ENCODE data around the gene COG5.
A peak's percentile ranks its signal among the peaks of the same experiment; 100 is the strongest.

Gene COG5

DNA sequence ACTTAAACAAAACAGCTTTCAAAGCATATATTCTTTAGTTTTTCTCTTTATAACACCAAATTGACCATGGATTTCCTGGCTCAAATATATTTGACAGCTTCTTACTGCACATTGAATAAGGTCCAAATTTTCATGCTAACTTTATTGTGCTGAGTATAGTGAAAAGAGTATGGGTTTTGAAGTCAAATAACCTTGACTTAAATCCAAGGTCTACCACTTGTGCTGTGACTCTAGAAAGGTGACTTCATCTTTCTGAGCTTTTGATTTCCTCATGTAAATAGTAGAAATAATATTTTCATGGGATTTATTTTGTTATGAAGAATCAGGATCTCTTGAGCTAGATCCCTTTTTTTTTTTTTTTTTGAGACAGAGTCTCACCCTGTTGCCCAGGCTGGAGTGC is 233.2 kb downstream of the COG5 start:
- no peak for DNase-seq (ENCODE audit: low read depth)

DNA sequence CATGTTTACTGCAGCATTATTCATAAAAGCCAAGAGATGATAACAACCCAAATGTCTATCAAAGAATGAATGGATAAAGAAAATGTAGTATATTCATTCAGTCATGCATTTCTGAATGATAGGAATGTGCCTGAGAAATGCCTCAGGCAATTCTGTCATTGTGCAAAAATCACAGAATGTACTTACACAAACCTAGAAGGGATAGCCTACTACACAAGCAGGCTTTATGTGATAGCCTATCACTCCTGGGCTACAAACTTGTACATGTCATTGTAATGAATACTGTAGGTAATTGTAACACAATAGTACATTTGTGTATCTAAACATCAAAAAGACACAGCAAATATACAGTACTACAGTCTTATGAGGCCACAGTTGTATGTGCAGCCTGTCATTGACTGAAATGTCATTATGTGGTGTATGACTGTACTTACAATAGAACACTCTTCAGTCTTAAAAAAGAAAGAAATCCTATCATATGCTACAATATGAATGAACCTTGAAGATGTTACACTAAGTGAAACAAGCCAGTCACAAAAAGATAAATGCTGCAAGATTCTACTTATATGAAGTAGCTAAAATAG is 235.6 kb downstream of the COG5 start:
- no peak for DNase-seq (ENCODE audit: low read depth)

DNA sequence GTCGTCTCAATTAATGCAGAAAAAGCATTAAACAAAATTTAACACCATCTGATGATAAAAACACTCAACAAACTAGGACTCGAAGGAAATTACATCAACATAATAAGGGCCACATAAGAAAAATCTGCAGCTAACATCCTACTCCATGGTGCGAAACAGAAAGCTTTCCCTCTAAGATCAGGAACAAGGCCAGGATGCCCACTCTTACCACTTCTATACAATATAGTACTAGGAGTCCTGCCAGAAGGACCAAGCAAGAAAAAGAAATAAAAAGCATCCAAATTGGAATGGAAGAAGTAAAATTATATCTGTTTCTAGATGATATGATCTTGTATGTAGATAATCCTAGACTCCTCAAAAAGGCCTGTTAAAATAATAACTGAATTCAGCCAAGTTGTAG is 237.7 kb downstream of the COG5 start:
- no peak for DNase-seq (ENCODE audit: low read depth)

DNA sequence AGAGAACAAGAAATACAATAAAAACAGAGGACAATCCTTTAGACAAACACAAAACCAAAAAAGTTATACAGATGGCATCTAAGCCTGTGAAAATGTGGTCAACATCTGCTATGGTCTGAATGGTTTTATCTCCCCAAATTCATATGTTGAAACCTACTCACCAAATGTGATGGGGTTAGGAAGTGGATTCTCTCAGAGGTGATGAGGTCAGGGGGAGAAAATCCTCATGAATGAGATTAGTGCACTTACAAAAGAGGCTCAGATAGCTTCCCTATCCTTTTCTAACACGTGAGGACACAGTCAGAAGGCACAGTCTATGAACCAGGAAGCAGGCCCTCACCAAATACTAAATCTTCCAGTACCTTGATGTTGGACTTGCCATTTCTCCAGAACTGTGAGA is 241.7 kb downstream of the COG5 start:
- DNase-seq (ENCODE audit: low read depth): no peak

DNA sequence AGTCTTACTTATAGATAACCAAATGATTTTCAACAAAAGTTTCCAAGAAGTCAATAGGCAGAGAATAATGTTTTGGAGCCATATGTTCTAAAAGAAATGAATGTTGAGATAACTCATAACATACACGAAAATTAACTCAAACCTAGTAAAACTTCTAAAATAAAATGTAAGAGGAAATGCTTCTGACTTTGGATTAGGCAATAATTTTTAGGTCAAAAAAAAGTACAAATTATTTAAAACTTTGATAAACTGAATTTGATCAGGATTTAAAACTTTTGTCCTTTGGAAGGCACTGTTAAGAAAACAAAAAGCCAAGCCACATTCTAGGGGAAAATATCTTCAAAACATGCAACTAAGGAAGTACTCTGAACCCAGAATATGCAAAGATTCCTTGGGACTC is 242.1 kb downstream of the COG5 start:
- no peak for DNase-seq (ENCODE audit: low read depth)

DNA sequence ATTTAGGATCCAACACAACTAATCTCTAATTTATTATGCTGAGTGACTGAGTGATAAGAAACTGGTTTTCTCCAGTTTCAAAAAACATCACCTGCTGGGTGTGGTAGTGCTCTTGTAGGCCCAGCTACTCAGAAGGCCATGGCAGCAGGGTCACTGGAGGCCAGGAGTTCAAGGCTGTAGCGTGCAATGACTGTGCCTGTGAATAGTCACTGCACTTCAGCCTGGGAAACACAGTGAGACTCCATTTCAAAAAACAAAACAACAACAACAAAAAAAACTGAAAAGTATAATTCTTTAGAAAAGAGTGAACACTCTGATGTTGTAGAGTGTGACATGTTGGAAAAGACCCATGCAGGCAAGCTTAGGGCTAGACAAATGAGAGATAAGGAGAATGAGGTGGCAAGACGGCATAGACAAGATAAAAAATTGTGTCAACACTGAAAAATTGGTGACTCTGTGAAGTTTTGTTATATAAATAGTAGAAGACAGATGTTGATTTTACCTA is 243.9 kb downstream of the COG5 start:
- DNase-seq (ENCODE audit: low read depth): no peak

DNA sequence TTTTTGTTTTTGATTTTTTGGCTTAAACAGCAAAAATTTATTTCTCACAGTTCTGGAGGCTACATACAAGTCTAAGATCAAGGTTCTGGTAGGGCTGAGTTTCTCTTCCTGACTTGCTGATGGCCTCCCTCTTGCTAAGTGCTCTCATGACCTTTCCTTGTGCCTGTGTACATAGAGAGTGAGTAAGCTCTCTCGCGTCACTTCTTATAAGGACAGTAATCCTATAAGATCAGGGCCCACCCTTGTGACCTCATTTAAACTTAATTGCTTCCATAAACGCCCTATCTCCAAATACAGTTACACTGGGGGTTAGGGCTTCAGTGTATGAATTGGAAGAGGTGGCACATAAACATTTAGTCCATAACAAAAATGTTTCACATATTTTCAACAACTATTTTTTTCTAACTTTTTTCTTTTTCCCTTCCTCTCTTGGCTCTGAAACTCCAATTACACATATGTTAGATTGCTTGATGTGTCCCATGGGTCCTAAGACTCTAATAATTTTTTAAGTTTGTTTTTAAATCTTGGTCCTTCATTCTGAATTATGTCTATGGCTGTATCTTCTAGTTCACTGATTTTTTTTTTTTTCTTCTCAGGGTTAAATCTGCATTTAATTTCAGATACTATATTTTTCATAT is 245.1 kb downstream of the COG5 start:
- peak; percentile 10 for DNase-seq (ENCODE audit: low read depth)

DNA sequence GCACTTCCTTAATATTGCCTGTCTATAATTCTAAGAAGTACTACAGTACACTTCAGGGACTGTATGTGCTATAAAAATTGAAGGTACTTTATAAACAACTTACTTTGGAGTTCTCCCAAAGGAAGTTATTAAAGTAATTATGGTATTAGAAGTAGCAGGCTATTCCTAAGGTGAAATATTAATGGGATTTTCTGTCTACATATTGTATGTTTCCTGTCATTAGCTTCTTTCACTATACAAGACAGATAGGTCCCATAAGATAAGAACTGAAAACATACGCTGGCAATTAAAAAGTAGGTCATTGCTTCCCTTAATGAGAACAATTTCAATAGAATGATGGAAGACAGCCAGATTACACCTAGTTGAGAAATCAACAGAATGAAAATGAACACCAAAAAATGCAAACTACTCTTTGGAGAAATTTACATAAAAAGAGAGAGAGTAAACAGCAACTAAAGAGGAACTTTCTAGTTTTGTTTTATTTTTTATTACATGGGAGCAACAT is 248.0 kb downstream of the COG5 start:
- DNase-seq (ENCODE audit: low read depth): no peak

DNA sequence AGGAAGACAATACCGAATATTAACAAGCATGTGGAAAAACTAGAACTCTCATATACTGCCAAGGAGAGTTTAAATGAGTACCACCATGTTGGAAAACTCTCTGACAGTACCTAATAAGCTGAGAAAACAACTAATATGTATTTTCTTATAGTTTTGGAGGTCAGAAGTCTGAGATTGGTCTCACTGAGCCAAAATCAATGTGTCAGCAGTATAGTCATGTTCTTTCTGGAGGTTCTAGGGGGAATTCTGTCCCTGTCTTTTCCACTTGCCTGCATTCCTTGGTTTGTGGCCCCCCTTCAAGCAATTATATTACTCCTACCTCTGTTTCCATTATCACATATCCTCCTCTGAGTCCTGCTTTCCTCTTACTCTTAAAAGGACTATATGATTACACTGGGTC is 250.4 kb downstream of the COG5 start:
- DNase-seq (ENCODE audit: low read depth): no peak

DNA sequence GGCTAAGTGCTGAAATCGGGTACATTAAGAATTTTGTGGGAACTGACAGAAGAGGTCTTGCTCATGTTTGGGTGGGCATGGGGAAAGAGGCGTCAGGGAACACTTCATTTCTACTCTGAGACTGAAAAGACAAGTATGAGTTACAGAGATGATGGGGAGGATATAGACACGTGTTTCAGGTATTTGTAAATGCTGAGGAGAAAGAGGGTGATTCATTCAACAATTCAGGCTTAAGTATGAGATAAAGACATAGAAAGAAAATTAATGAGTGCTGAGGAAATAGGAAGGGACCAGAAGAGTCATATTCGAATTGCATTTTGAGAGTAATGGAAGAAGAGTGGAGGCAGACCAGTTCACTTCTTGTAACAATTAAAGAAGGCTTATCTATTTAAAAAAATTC is 251.3 kb downstream of the COG5 start:
- no peak for DNase-seq (ENCODE audit: low read depth)

DNA sequence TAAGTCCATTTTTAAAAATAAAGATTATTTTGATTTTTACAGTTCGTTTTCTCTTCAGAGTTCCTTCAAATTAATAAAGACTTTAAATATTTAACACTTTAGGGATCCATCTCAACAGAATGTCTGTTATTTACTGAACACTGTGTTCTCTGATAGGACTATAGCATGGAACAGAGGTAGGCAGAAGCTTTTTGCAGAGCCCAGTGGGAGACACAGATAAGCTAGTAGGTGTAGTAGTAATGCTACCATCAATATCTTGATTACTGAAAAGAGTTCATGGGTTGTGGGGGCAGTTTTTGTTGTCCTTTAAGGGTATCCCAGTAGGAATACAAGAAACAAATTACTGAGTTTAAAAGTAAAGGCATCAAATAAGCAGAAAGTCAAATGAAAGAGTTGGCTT is 254.4 kb downstream of the COG5 start:
- no peak for DNase-seq (ENCODE audit: low read depth)

DNA sequence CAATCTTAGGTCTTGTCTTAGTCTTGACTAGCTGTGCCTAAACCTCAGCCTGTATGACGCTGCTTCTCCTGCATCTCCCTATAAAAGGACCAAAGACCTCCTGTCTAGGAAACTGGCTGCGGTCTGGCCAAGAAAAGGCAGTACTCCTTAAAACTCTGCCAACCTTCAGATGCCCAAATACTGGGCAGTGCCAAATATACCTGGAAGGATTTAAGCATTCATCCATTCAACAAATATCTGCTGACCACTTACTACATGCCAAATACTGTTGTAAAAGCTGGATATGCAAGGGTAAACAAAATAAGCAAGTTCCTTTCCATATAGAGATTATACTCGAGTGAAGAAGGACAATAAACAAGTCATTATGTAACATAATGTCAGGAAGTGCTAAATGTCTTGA is 259.1 kb downstream of the COG5 start:
- no peak for DNase-seq (ENCODE audit: low read depth)

DNA sequence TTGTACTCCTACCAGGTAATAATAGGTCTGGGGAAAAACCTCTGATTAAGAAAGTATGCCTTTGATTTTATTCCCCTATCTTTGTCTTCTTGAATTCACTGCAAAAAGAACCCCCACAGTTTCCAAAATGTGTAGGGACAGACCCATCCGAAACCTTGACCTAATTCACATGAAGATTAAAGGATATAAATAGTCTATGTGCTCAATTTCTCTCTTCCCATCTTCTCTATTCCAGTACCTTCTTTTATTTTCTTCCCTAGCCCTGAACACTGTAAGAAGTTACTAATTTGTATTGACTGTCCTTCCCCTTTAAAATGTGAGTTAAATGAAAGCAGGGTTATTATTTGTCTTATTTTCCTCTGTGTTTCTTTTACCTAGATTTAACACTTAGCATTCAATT is 259.7 kb downstream of the COG5 start:
- DNase-seq (ENCODE audit: low read depth): no peak

DNA sequence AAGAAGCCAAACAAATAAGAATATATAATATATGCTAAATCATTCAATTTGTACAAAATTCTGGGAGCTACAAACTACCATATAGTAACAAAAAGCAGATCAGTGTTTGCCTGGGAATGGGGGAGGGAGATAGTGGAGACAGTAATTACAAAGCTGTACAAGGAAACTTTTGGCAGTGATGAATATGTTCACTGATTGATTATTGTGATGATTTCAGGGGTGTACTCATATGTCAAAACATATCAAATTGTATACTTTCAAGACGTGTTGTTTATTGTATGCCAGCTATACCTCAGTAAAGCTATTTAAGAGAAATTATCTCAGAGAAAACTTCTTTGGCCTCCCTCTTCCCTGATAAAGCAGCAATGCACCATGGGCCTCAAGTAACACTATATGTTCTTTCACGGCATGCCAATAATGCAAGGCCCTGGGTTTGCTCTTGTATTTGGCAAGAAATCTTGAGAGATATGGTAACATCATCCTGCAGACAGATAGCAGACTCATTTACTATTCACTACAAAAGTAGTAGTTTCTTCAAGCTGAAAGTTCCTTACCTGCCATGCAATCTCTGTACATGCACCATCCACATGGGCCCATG is 261.4 kb downstream of the COG5 start:
- no peak for DNase-seq (ENCODE audit: low read depth)

DNA sequence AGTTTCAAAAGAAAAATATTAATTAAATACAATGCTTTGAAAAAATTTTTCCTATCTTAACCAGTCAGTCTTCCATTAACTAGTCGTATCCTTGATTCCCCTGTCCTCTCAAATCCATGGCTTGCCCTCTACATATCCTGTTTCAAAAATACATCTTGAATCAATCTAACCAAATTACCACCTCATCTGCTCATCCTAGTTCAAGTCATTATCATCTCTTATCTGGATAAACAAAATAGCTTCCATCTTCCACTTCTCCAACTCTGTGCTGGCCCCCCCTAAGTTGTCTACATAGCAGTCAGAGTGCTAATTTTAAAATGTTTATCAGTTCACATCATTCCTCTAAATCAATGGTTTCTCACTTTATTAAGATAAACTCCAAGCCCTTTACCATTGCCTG is 269.5 kb downstream of the COG5 start:
- DNase-seq (ENCODE audit: low read depth): no peak

DNA sequence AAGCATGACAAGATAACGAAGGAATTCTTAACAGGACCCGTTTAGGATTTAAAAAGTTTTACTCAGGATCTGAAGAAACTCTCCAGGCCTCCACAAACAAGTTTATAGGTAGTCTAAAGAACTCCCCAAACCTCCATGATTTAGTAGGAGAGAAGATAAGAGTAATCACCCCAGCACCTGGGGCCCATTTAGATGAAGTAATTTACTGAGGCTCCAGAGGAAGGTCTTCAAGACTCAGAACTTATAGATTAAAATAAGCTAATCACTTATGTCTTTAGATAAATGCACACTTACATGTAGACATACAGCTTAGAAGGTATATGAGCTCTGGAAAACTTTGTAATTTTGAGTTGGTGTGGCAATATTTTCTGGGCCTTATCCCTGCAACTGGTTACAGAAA is 271.1 kb downstream of the COG5 start:
- no peak for DNase-seq (ENCODE audit: low read depth)

DNA sequence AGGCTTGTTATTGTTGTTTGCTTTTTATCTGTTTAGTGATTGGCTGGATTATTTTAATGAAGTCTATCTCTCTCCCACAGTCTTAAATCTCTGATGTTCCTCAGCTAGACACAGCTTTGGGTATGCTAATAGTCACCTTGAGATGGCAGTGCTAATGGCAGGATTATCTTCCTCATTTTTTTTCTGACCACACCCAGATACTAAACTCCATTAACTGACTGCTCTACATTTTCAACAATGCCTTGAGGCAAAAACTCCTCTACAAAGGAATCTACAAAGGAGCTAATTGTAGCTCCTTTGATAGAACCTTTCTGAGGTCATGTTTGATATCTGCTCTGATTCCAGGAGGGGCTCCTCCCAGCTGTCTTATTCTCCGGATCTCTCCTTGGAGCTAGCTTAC is 272.3 kb downstream of the COG5 start:
- no peak for DNase-seq (ENCODE audit: low read depth)

DNA sequence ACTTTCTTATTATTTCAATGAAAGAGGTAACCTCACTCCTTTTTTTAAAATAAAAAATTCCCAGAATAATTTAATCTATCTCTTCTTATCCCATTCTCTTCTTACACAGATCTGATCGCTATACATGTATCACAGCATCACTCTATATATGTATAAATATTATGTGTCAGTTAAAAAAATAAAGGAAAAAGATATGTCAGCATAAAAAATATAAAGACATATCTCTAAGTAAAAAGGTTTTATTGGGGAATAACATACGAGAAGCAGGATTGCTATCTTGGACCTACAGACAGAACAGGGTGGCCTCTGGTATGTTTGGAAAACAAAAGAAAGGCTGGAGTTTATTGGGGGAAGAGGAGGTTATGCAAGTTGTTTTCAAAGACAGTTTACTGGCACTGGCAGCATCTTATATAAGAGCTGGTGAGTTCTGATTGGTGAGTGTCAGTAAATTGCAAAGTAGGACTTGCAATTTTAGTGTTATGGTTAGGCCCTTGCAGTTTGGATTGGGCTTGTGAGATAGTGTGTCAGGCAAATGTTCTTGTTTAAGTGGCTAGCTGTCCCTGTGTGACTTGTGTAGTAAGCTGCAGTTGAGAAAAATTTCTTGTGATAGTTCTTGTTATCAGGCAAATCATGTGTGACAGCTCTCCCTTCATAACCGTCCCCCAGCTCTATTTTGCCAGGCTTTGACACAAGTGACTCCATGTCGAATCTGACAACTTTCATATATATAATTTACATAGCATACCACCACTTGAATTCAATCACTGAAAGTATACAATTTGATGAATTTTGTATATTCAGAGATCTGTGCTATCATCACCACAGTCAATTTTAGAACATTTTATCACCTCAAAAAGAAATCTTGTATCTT is 276.7 kb downstream of the COG5 start:
- no peak for DNase-seq (ENCODE audit: low read depth)

DNA sequence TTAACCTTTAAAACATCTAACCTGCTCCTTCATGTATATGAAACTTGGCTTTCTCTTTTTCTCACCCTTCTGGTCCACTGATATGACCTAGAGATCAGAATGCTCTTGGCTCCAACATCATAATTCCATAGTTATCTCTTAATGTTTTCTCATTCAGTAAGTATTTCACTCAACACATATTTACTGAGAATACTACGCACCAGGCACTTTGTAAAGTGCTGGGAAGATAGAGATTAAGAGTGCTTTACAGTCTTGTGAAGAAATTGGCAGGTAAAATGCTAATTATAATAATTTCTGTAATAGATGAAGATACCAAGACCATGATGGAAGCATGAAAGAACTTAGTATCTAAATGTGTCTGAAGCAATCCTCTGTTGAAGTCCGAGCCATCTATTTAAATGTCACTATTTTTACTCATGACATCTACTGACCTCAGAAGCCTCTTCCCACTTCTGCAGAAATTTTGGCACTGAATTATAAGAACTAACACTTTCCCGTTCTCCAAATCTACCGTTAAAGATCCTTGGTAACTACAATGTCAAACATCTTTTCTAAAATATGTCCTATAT is 278.7 kb downstream of the COG5 start:
- DNase-seq (ENCODE audit: low read depth): no peak

DNA sequence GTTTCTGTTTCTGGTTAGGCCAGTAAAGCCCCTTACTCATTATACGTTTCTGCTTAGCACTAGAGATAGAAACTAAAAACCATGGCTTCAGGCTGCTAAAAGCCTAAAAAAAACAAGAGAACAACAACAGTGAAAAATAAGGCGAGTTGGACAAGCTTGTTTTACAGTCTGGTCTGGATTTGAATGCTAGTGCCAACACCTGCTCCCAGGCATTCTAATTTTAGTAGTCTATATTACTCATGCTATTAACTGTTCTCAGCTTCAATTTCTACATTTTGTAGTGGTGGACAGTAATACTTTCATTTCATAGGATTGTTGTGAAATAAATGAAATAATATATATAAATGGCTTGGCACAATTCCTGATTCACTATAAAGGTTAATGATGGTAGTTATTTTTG is 286.4 kb downstream of the COG5 start:
- DNase-seq (ENCODE audit: low read depth): no peak

DNA sequence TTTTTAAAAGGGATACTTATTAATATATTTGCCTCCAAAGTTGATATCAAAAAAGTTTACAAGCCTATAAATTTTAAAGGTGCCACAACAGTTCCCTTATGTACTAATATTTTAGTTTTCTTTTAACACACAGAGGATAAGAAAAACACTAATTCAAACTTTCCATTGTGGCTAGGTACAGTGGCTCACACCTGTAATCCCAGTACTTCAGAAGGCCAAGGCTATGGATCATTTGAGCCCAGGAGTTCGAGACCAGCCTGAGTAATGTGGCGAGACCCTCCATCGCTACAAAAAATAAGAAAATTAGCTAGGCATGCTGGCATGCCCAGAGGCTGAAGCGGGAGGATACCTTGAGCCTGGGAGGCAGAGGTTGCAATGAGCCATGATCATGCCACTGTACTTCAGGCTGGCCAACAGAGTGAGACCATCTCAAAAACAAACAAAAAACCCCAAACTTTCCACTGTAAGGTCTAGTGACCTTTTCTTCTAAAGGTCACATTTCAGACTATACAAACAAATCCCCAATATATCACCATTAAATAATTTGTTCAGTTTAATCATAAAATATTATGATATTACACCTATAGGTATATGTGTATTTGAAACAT is 287.4 kb downstream of the COG5 start:
- DNase-seq (ENCODE audit: low read depth): no peak

DNA sequence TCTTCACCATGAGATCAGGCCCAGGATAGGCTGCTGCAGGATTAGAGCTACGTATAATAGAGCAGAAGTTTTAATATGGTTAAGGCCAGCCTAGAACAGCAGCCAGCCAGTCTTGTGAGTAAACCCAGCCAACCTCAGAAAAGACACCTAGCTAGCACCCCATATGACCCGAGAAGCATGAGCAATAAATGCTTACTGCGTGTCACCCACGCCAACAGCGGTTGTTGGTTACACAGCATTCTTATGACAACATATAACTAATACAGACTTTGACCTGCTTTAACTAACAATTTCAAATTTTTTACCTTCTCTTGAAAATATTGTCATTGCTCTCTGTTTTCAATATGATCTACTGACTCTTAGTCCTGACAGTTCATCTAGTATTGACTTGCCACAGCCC is 289.2 kb downstream of the COG5 start:
- no peak for DNase-seq (ENCODE audit: low read depth)
